ENCODE data around the gene CTDSP1. TPM values are rescaled to one million over a fixed set of nuclear protein-coding genes. Genes with fewer than 3 reads are reported as not detected.

CTDSP1 gene
- total RNA-seq, 1 experiment from 2014 or later = 52.3 TPM

GRCh38 chr2:218421027-218421426 lies 21.4 kb downstream of the CTDSP1 start:
- H3K36me3 Mint-ChIP-seq (ENCODE audit: insufficient read depth in 1 of 3, low read depth in 3 of 3) = no peaks in the 10 kb centered on the region
- no peaks in the 10 kb centered on the region for H3K9me3 Mint-ChIP-seq
- DNase-seq = no peak

More at GRCh38 chr2:218421027-218421426, 21.4 kb downstream of the CTDSP1 start:
- Histone ChIP-seq H3K23ac (ENCODE audit: insufficient read length, low read depth, low read length) (no peak overlapping the region), H2BK15ac (ENCODE audit: low read depth, low read length) (no peak overlapping the region), H2BK5ac (ENCODE audit: insufficient read length, low read length) (no peak overlapping the region), H3K4me2 (ENCODE audit: insufficient read depth, insufficient read length, low read length) (no peak overlapping the region), H3K4me1 (ENCODE audit: insufficient read depth, low read length) (no peaks in the 10 kb centered on the region), H3K27me3 (ENCODE audit: insufficient read depth, low read length) (no peaks in the 10 kb centered on the region), H3T11ph (ENCODE audit: low read length) (no peak overlapping the region), H3K79me1 (ENCODE audit: insufficient read depth, low read depth, low read length, poor library complexity, severe bottlenecking) (no peaks in the 10 kb centered on the region), H3K14ac (ENCODE audit: insufficient read depth, low read length) (no peak overlapping the region), H2AK5ac (ENCODE audit: insufficient read length, low read length) (no peak overlapping the region), H2BK120ac (ENCODE audit: low read depth, low read length, poor library complexity, severe bottlenecking) (no peak overlapping the region), H3K79me2 (ENCODE audit: insufficient read depth, low read length) (no peaks in the 10 kb centered on the region), H2BK20ac (ENCODE audit: low read depth, low read length, poor library complexity, severe bottlenecking) (no peak overlapping the region), H3K4ac (ENCODE audit: low read depth, low read length) (no peak overlapping the region), H4K5ac (ENCODE audit: insufficient read length, low read depth, low read length) (no peak overlapping the region), H4K20me1 (ENCODE audit: control insufficient read depth, insufficient read depth, insufficient read length) (no peaks in the 10 kb centered on the region), H3K9ac (ENCODE audit: extremely low read depth, insufficient read length, low read length) (no peak overlapping the region), H3K56ac (ENCODE audit: insufficient read length, low read depth, low read length) (no peak overlapping the region), H3K9me3 (ENCODE audit: control insufficient read depth, low read depth, low read length) (no peaks in the 10 kb centered on the region), H3K23me2 (ENCODE audit: insufficient read length, low read depth, low read length, poor library complexity, severe bottlenecking) (no peaks in the 10 kb centered on the region), H4K91ac (ENCODE audit: insufficient read length, low read depth, low read length) (no peak overlapping the region), H2AFZ (ENCODE audit: low read length) (no peak overlapping the region), H2BK12ac (ENCODE audit: insufficient read length, low read depth, low read length) (no peak overlapping the region), H4K8ac (replicated peaks; ENCODE audit: insufficient read length, low read depth, low read length) (no peak overlapping the region), H3K27ac (ENCODE audit: insufficient read length, low read depth, low read length) (no peak overlapping the region), H3K18ac (ENCODE audit: insufficient read length, low read depth, low read length) (no peak overlapping the region)
- Mint-ChIP-seq H3K4me1 (peaks cover 6 to 10% of the 10 kb centered on the region in 2 experiments), H3K4me3 (no peak overlapping the region), H3K27me3 (ENCODE audit: low read depth) (no peaks in the 10 kb centered on the region; the same call in 1 of the 2 replicates), H3K27ac (no peak overlapping the region)
- no CpG with 5 or more reads among the region's 2 CpGs for WGBS (ENCODE audit: extremely low coverage, insufficient read length, low lambda C conversion rate)
- TF ChIP-seq CTCF (conservative IDR thresholded peaks at IDR 0.05) = no peak

All from H9 (cell line).